ENCODE results near the gene RNF212. TPM values are rescaled to one million over a fixed set of nuclear protein-coding genes. Genes with fewer than 3 reads are reported as not detected.

The RNF212 gene
- total RNA-seq, 4 donors from 2014 or later, result 3.4 to 9.3 (median 6.6) TPM

DNA sequence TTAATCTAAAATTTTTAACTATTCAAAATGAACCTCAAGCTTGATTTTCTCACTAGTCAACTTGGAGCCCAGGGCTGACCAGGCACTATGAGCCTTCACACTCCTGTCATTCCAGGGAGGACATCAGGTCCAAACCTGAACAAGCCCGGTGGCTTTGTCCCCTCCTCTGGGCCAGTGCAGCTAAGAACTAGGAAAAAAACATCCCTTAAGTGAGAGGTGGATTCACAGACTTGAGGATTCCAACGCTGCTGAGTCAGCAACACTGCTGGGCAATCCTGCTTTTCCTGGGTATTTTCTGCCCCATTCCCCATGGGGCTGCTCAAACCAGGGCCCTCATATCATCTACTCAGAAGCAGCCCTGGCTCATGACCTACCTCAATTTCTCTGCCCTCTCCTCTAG is 4.0 kb downstream of the RNF212 start:
- TF ChIP-seq, protein P1, sequence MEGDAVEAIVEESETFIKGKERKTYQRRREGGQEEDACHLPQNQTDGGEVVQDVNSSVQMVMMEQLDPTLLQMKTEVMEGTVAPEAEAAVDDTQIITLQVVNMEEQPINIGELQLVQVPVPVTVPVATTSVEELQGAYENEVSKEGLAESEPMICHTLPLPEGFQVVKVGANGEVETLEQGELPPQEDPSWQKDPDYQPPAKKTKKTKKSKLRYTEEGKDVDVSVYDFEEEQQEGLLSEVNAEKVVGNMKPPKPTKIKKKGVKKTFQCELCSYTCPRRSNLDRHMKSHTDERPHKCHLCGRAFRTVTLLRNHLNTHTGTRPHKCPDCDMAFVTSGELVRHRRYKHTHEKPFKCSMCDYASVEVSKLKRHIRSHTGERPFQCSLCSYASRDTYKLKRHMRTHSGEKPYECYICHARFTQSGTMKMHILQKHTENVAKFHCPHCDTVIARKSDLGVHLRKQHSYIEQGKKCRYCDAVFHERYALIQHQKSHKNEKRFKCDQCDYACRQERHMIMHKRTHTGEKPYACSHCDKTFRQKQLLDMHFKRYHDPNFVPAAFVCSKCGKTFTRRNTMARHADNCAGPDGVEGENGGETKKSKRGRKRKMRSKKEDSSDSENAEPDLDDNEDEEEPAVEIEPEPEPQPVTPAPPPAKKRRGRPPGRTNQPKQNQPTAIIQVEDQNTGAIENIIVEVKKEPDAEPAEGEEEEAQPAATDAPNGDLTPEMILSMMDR (IDR thresholded peaks at IDR 0.05), result no peak
- DNase-seq (ENCODE audit: low spot score) (no peak), ATAC-seq (ENCODE audit: low FRiP score) (no peak)

DNA sequence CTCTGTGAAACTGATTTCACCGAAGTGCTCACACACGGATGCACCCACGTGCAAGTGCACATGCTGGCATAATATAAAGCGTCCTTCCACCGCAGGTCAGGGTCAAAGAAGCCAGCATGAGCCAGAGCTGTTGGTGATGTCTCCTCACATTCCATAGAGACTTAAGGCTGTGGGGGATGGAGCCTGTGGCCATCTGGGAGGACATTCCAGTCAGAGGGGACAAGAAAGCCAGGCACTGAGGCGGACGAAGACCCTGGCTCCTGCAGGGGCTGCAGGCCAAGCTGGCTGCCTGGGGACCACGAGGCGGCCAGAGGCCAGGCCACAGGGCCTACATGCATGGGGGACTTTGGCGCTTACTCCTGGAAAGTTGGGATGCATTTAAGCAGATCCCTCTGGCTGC is 7.7 kb downstream of the RNF212 start:
- TF ChIP-seq, protein P1 (IDR thresholded peaks at IDR 0.05), result no peak
- ATAC-seq (ENCODE audit: low FRiP score), result no peak
- DNase-seq (ENCODE audit: low spot score), result no peak

DNA sequence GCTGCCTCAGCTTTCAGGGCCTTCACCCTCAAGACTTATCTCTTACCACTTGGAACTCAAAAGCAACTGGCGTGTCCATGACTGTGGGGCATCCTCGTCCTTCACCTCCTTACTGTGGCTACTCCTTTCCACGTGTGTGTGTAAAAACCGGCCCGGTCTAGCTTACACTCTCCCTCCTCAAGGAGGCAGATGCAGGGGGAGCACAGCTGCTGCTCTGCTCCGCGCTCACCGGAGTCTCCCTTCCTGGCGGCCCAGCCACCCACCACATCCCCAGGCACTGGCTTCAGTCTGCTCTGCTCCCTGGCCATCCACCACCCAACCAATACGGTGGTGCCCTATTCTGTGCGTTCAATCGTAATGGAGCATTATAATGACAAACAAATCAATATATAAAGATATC is 8.3 kb downstream of the RNF212 start:
- ATAC-seq (ENCODE audit: low FRiP score), result no peak
- TF ChIP-seq, protein P1 (IDR thresholded peaks at IDR 0.05), result no peak
- DNase-seq (ENCODE audit: low spot score), result no peak

DNA sequence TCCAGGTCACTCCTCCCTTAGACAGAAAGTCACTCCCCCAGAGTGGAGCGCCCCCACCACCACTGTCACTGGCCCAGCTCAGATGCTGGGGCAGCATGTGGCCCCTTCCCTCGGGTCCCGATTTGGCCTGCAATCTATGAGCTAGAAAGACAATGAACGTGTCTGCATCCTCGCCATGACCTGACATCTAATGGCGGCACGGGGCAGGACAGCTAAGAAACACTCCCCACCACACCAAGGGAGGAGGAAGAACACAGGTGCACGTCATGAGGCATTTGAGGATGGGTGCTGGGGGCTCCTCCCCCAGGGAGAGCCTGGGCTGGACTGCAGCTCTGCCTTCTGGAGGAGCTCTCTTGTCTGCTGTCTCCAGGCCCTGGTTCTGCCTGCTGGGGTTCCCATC is 8.7 kb downstream of the RNF212 start:
- DNase-seq (ENCODE audit: low spot score), result no peak
- TF ChIP-seq, protein P1 (IDR thresholded peaks at IDR 0.05), result no peak
- ATAC-seq (ENCODE audit: low FRiP score), result no peak

DNA sequence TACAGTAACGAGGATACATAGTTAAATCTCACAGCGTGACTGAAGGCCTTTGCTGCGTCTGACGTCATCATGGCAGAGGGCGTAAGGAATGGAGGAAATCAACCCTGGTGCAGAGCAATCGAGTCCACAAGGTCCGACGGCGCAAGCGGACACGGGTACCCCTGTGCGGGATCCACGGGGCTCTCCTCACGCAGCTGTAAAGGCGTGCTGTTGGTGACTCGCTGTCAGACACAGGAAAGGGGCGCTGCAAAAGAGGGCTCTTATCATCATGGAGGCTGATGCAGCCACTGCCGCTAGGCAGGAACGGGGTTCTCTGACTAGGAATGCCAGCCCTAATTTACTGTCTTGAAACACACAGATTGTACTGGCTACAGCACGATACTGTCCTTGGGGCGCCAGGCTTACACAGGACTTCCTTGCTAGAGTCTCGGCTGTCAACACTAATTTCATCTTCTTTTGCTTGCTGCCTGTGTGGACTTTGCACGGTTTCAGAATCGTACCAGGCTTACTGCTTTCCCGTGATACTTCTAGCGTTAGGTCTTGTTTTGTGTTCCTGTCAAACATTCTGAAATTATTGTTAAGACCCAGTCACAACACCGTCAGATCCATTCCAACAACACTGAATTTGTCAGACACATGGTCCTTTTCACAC is 13.6 kb downstream of the RNF212 start:
- no peak for DNase-seq (ENCODE audit: low spot score)
- TF ChIP-seq, protein P1 (IDR thresholded peaks at IDR 0.05), result no peak
- ATAC-seq (ENCODE audit: low FRiP score), result no peak

DNA sequence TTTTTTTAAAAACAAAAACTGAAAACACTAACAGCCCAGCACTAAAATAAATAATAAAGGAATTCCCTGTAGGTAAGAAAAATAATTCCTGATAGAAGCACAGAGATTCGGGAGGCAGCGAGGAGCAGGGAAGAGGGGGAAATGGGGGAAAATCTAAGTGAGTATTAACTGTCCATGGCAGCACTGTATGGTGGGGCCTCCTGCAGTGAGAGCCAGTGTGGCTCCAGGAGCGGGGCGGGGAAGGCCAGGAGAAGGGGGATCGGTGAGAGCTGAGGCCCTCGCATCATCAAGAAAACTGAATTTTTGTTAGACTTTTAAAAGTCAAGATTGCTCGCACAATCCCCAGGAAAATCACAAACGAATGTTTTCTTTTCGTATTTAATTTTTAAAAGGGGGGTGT is 14.1 kb downstream of the RNF212 start:
- no peak for DNase-seq (ENCODE audit: low spot score)
- TF ChIP-seq, protein P1 (IDR thresholded peaks at IDR 0.05), result no peak
- no peak for ATAC-seq (ENCODE audit: low FRiP score)

DNA sequence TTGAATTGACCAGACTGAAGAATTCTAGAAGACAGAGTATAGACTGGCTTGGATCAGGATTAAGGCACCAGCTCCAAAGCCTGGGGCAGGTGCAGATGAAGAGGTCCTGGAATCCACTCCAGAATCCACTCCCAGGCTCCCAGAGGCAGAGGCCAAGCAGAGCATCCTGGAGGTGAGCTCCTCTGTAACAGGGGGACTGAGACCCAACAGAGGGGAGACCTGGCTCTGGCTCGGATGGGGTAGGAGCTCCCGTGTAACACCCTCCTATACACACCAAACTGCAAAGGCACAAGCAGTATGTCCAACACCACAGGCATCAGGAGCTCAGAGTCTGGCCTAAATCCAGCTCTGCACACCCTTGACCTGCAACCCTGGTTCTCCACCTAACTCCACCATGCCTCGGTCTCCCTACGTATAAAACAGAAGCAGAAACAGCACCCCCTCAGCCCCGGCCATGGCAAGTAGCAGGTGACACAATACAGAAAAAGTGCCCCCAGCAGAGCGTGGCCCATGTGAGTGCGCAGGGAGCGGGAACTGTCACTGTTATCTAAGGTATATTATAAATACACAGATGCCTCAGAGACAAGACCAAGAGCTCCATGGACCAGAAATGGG is 14.9 kb downstream of the RNF212 start:
- TF ChIP-seq, protein P1 (IDR thresholded peaks at IDR 0.05), result no peak
- DNase-seq (ENCODE audit: low spot score) (no peak), ATAC-seq (ENCODE audit: low FRiP score) (no peak)
